ENCODE measurements around the gene SBF2.

DNA sequence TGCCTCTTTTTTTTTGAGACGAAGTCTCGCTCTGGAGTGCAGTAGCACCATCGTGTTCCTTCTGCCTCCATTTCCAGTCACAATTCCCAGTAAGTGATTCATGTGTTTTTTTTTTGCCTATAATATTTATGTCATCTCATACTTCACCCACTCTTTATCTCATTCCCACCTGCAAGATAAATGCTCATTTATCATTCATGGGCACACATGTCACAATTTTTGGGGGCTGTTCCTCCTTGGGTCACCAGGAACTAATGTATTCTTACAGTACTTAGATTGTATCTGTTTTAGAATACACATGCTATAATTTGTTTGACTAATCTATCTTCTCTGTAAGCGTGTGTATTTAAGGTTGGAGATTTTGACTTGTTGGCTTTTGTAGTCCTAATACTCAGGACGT lies 407.4 kb downstream of the SBF2 start:
- TF ChIP-seq SIN3A (IDR thresholded peaks at IDR 0.05; ENCODE audit: borderline replicate concordance, insufficient read depth, low read length): no peak
- TF ChIP-seq, protein P1, sequence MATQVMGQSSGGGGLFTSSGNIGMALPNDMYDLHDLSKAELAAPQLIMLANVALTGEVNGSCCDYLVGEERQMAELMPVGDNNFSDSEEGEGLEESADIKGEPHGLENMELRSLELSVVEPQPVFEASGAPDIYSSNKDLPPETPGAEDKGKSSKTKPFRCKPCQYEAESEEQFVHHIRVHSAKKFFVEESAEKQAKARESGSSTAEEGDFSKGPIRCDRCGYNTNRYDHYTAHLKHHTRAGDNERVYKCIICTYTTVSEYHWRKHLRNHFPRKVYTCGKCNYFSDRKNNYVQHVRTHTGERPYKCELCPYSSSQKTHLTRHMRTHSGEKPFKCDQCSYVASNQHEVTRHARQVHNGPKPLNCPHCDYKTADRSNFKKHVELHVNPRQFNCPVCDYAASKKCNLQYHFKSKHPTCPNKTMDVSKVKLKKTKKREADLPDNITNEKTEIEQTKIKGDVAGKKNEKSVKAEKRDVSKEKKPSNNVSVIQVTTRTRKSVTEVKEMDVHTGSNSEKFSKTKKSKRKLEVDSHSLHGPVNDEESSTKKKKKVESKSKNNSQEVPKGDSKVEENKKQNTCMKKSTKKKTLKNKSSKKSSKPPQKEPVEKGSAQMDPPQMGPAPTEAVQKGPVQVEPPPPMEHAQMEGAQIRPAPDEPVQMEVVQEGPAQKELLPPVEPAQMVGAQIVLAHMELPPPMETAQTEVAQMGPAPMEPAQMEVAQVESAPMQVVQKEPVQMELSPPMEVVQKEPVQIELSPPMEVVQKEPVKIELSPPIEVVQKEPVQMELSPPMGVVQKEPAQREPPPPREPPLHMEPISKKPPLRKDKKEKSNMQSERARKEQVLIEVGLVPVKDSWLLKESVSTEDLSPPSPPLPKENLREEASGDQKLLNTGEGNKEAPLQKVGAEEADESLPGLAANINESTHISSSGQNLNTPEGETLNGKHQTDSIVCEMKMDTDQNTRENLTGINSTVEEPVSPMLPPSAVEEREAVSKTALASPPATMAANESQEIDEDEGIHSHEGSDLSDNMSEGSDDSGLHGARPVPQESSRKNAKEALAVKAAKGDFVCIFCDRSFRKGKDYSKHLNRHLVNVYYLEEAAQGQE (IDR thresholded peaks at IDR 0.05; ENCODE audit: insufficient read depth in 1 of 2, low read depth in 2 of 2, low read length in 2 of 2): no peak

Data from PFSK-1 (cell line).